Ascending aorta (tissue), 2 donors: Measurements from ENCODE around the gene PICK1. TPM values are rescaled to one million over a fixed set of nuclear protein-coding genes. Genes with fewer than 3 reads are reported as not detected.

Experiments
- DNase-seq, 2 donors: peaks; one replicate each; pipeline ENCODE4 v3.0.0-alpha.2; 2019; ENCODE audit warnings: low spot score in 2 of 2
- H3K27ac ChIP-seq, 2 donors: fragments of 200-600 bp; sonication (generic); one replicate each; pipeline ENCODE4 v1.5.1; 2016 to 2017; ENCODE audit warnings: mild to moderate bottlenecking in 1 of 2
- H3K27me3 ChIP-seq: fragments of 200-600 bp; sonication (generic); one replicate; pipeline ENCODE4 v1.5.1; 2017
- H3K36me3 ChIP-seq, 2 donors: fragments of 200-600 bp; sonication (generic); one replicate each; pipeline ENCODE4 v1.5.1; 2016
- H3K4me1 ChIP-seq, 2 donors: fragments of 200-600 bp; sonication (generic); one replicate each; pipeline ENCODE4 v1.5.1; 2016 to 2017; ENCODE audit warnings: mild to moderate bottlenecking in 1 of 2
- H3K4me3 ChIP-seq, 2 donors: fragments of 200-600 bp; sonication (generic); one replicate each; pipeline ENCODE4 v1.5.1; 2016 to 2017; ENCODE audit warnings: mild to moderate bottlenecking in 1 of 2
- H3K9me3 ChIP-seq, 2 donors: fragments of 200-600 bp; sonication (generic); one replicate each; pipeline ENCODE4 v1.5.1; 2016
- intact Hi-C: fragments of 100-400 bp; cut with DNase I; formaldehyde crosslinking; loops from one replicate; pipeline ENCODE4 v1.15.1; 2023
- total RNA-seq: library from RNA; depleted of rRNA; stranded (reverse); fragments of >200 nt; gene quantifications from one replicate; pipeline ENCODE4 v1.1.0, GENCODE V29; 2016
- TF ChIP-seq, protein P1 (sequence below), 3 experiments: fragments of 200-600 bp in 2 of 3; fragments of 450-650 bp in 1 of 3; sonication (generic) in 2 of 3; IDR thresholded peaks; one replicate each; pipeline ENCODE4 v1.5.1; 2016 to 2019; ENCODE audit warnings: antibody characterized with exemption in 3 of 3, mild to moderate bottlenecking in 1 of 3, moderate library complexity in 1 of 3

PICK1 gene
- total RNA-seq, 1 donor from 2014 or later = 88.1 TPM

DNA sequence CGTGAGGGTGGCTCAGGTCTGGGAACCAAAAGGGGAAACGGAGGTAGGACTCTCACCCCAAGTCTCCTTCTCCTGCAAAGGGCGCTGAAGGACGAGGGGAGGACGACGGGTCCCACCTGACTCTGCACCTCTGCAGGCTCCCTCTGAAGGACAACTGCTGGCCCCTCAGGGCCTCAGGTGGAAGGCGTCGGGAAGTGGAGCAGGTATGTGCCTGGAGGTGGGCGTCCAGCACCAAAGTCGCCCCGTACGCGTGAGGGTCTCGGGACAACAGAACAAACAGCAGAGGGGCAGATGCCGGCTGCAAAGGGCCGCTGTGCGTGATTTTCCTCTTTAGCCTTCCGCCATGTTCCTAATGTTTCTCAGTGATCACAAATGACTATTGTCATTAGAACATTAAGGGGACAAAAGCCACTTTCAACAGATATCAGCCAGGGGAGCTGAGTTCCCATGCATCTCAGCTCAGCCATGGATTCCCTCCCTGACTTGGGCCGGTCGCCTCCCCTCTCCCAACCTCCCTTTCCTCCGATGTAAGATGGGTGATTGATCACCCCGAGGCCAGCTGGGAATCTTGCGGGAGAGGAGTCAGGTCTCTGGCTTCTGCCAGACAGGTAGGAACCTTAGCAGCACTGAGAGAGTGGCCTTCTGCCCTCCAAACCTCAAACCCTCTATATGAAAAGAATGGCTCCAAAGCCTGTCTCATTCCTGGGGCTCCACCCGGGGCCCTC lies 25.9 kb downstream of the PICK1 start:
- Histone ChIP-seq H3K4me3 (no peak overlapping the region), H3K4me1 (peaks cover 0 to 16% of the 10 kb centered on the region in 2 donors), H3K27me3 (no peaks in the 10 kb centered on the region), H3K36me3 (no peaks in the 10 kb centered on the region), H3K9me3 (no peaks in the 10 kb centered on the region), H3K27ac (no peak overlapping the region)
- intact Hi-C loops = no loop called here
- TF ChIP-seq, protein P1, sequence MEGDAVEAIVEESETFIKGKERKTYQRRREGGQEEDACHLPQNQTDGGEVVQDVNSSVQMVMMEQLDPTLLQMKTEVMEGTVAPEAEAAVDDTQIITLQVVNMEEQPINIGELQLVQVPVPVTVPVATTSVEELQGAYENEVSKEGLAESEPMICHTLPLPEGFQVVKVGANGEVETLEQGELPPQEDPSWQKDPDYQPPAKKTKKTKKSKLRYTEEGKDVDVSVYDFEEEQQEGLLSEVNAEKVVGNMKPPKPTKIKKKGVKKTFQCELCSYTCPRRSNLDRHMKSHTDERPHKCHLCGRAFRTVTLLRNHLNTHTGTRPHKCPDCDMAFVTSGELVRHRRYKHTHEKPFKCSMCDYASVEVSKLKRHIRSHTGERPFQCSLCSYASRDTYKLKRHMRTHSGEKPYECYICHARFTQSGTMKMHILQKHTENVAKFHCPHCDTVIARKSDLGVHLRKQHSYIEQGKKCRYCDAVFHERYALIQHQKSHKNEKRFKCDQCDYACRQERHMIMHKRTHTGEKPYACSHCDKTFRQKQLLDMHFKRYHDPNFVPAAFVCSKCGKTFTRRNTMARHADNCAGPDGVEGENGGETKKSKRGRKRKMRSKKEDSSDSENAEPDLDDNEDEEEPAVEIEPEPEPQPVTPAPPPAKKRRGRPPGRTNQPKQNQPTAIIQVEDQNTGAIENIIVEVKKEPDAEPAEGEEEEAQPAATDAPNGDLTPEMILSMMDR (IDR thresholded peaks at IDR 0.05) = no peak
- DNase-seq = no peak

DNA sequence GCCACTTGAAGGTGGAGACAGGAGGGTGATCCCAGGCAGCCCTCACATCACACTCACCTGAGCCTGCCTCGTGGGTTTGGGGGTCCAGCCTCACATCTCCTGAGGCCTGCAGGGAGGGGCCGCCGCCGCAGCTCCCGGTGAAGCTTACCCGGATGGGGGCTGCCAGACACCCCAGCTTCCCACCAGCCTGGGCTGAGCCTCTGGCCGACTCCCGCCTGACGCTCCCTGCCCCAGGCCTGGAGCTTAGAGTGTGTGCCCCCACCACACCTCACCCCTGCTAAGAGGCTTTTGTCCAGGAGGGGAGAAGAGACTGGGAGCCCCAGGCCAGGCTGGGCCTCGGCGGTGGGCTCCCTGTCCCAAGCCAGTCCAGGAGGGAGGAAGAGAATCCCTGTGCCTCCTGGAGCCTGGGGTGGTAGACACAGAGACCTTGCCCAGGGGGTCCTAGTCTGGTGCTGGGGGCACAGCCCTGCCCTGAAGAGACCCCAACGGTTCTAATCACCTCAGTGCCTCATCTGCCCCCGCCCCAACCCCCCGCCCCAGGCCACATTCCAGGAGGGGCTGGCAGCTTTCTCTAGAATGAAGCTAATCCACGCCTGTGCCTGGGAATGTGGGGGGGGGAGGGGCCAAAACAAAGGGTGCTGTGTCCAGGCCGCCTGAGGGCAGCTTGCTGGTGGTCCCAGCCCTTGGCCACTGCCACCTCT lies 26.9 kb downstream of the PICK1 start, which contains the start of gene SLC16A8:
Gene SLC16A8, minus strand, starts transcription at position 254 of the 701 bp plus-strand sequence. CDS start 1,311 bp downstream, outside the sequence.
- H3K4me1 ChIP-seq = peaks cover 0 to 22% of the 10 kb centered on the region in 2 donors
- H3K27me3 ChIP-seq = no peaks in the 10 kb centered on the region
- intact Hi-C loops = no loop called here
- H3K4me3 ChIP-seq = no peak within 1 kb of the TSS
- H3K36me3 ChIP-seq = no peaks in the 10 kb centered on the region
- no peaks in the 10 kb centered on the region for H3K9me3 ChIP-seq
- no peak within 1 kb of the TSS for H3K27ac ChIP-seq
- TF ChIP-seq, protein P1 (IDR thresholded peaks at IDR 0.05) = no peak
- DNase-seq = no peak

DNA sequence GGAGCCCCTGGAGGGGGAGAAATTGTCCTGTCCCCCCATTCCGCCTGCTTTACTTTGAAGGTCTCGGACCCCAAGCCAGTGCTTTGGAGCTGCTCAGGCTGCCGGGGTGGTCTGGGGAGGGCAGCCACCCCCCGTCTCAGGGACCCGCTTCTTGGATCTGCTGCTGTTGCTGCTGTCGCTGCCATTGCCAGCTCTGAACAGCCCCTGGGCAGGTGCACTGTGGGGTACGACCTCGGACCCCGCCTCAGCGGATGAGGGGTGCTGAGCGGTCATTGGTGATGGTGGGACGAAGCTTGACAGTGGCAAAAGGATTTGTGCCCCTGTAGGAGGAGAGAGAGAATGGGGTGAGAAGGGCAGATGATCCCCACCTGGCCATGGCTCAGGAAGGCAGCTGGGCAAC lies 27.9 kb downstream of the PICK1 start:
- H3K4me3 ChIP-seq = no peak overlapping the region
- TF ChIP-seq, protein P1 (IDR thresholded peaks at IDR 0.05) = no peak
- H3K27me3 ChIP-seq = no peaks in the 10 kb centered on the region
- no peak for DNase-seq
- no peak overlapping the region for H3K27ac ChIP-seq
- H3K4me1 ChIP-seq = peaks cover 0 to 24% of the 10 kb centered on the region in 2 donors
- intact Hi-C loops = no loop called here
- H3K36me3 ChIP-seq = no peaks in the 10 kb centered on the region
- no peaks in the 10 kb centered on the region for H3K9me3 ChIP-seq

DNA sequence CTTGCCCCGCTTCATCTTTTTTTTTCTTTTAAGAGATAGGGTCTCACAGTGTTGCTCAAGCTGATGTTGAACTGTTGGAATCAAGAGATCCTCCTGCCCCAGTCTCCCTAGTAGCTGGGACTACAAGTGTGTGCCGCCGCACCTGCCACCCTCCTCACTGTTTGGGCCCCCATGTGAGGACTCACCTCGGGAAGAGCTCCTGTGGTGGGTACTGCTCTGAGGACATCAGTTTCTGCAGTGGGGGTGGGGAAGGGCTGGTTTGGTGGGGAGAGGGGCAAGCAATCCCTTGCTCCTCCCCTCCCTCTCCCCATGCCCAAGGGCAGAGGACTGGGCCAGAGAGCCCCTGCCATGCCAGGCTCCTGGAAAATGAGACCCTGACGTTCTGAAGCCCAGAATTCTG lies 28.3 kb downstream of the PICK1 start:
- intact Hi-C loops = no loop called here

DNA sequence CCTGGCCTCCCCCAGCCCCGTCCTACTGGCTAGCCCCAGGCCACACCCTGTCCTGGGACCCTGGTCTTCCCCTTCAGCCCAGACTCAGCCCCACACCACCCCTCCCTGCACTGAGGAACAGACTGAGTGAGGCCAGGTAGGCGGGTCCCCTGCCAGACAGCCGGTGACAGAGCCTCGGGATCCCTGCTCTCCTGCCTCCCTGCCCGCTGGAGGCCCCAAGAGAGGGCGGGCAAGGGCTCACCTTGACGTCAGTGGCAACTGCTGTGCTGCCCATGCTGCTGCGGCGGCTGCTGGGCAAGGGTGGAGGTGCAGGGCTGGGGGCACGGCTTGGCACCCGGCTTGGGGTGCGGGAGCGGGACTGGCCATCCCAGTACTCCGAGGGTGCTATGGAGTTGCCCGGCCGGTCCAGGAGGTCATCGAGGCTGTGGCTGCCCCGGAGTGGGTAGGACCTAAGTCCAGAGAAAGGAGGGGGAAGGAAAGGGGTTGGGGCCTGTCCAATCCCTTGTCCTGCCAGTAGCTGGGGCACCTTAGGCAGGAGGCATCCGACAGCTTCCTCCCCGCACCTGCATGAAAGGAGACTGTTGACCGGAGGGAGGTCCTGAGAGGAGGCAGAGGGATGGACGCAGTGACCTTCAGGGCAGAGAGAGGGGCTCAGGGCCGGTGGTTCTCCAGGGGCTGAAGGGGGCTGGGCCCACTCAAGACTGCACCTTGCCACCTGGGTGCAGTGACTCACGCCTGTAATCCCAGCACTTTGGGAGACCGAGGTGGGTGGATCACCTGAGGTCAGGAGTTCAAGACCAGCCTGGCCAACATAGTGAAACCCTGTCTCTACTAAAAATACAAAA lies 29.0 kb downstream of the PICK1 start:
- DNase-seq = no peak
- intact Hi-C loops = no loop called here
- Histone ChIP-seq H3K9me3 (no peaks in the 10 kb centered on the region), H3K27ac (no peak overlapping the region), H3K27me3 (no peaks in the 10 kb centered on the region), H3K36me3 (no peaks in the 10 kb centered on the region), H3K4me1 (peaks cover 0 to 19% of the 10 kb centered on the region in 2 donors), H3K4me3 (no peak overlapping the region)
- TF ChIP-seq, protein P1 (IDR thresholded peaks at IDR 0.05) = no peak

More for the DNA sequence above, 28.3 kb downstream of the PICK1 start:
- H3K27ac ChIP-seq = no peak overlapping the region
- H3K4me3 ChIP-seq = no peak overlapping the region
- DNase-seq = no peak
- H3K36me3 ChIP-seq = no peaks in the 10 kb centered on the region
- H3K9me3 ChIP-seq = no peaks in the 10 kb centered on the region
- peaks cover 0 to 24% of the 10 kb centered on the region in 2 donors for H3K4me1 ChIP-seq
- TF ChIP-seq, protein P1 (IDR thresholded peaks at IDR 0.05) = no peak
- H3K27me3 ChIP-seq = no peaks in the 10 kb centered on the region
